Pulmonary artery endothelial cell (primary cell): ENCODE results near the gene ZNF837. TPM values are rescaled to one million over a fixed set of nuclear protein-coding genes. Genes with fewer than 3 reads are reported as not detected.
A peak's percentile ranks its signal among the peaks of the same experiment; 100 is the strongest.

ENCODE experiments used
- DNase-seq: peaks from one replicate; pipeline ENCODE4 v3.0.0-alpha.2; 2011; ENCODE audit warnings: low read depth, low spot score
- total RNA-seq: library from RNA; depleted of rRNA; stranded (reverse); fragments of >200 nt; gene quantifications from 2 replicates; pipeline ENCODE4 v1.2.3, GENCODE V29; 2014

The ZNF837 gene
- total RNA-seq, 1 donor from 2014 or later, result 1.8 TPM

DNA sequence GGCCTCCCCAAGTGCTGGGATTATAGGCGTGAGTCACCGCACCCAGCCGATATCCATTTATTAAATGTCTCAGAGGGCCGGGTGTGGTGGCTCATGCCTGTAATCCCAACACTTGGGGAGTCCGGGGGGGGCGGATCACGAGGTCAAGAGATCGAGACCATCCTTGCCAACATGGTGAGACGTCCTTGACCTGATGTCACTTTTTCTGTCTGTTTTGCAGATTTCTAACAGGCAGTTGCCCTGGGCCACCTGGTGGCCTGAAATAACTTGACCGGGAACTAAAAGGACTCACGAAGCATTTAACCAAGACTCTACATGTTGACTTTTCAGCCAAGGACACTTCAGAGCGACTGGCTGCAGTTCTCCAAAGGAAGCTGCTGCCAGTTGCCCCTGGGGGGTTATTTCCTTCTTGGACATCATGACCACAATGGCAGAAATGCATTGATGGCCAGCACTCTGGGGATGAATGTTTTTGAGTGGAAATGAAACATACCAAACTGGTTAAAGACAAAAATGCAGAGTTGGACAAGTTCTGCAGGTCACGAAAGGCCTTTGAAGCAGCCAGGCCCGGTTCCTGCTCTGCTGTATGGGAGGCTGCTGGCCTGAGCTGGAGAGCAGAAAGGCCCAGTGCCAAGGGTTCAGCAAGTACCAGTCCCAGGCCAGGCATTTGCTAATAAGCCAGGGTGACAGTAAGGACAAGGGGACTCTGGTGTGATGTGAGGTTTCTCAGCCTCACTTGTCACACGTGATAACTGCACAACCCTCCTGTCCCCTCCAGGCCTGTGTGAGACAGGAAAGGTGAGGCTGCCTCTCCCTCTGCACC, 8.3 kb downstream of the ZNF837 start:
- no peak for DNase-seq

DNA sequence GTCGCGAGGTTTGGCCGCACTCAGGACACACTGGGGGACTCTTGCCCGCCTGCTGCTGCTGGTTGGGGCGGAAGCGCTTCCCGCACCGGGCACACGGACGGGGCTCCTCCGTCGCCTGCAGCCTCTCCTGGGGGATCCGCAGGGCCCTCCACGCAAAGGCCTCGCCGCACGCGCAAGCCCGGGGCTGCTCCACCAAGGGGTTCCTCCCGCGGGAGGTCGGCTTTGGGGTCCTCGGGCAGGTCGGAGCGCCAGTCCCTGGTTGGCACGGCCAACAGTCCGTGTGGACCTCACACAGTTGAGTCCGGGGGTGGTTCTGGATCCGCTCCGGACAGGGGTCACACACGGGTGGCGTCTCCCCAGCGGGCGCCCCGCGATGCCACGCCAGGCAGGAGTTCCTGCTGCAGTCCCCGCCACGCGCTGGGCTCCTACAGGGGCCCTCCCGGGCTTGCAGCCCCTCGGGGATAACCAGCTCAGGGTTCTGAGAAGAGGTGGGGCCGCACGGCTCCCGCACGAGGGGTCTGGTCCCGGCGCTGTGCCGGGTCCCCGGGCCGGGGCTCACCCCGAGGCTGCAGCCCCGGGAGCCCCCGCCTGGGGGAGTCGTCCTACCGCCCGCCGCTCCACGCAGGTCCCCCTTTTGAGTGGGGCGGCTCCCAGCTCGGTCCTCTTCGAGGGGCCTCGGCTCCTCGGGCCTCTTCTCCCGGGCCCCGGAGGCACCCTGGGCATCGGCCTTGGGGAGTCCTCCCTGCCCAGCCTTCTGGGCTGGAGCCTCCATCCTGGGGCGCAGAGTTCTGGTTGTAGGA, 12.1 kb downstream of the ZNF837 start:
- no peak for DNase-seq

DNA sequence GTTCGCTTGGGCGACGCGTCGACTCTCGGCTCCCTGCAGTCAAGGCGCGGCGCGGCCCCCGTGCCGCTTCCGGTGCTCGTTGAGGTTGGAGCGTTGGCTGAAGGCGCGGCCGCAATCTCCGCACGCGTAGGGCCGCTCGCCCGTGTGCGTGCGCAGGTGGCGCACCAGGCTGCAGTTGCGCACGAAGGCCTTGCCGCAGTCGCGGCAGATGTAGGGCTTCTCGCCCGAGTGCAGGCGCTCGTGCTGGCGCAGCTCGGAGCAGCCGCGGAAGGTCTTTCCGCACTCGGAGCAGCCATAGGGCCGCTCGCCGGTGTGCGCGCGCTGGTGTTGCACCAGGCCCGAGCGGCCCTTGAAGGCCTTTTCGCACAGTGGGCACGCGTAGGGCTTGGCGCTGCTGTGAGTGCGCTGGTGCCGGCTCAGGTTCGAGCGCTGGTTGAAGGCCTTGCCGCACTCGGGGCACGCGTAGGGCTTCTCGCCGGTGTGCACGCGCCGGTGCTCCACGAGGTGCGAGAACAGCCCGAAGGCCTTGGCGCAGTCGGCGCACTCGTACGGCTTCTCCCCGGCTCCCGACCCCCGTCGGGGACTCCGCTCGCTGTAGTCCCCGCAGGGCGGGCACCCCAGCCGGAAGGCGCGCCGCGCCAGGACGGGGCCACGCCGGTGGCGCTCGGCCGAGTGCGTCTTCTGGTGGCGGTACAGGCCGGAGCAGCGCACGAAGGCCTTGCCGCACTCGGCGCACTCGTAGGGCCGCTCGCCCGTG, 13.0 kb downstream of the ZNF837 start:
- DNase-seq, result no peak

DNA sequence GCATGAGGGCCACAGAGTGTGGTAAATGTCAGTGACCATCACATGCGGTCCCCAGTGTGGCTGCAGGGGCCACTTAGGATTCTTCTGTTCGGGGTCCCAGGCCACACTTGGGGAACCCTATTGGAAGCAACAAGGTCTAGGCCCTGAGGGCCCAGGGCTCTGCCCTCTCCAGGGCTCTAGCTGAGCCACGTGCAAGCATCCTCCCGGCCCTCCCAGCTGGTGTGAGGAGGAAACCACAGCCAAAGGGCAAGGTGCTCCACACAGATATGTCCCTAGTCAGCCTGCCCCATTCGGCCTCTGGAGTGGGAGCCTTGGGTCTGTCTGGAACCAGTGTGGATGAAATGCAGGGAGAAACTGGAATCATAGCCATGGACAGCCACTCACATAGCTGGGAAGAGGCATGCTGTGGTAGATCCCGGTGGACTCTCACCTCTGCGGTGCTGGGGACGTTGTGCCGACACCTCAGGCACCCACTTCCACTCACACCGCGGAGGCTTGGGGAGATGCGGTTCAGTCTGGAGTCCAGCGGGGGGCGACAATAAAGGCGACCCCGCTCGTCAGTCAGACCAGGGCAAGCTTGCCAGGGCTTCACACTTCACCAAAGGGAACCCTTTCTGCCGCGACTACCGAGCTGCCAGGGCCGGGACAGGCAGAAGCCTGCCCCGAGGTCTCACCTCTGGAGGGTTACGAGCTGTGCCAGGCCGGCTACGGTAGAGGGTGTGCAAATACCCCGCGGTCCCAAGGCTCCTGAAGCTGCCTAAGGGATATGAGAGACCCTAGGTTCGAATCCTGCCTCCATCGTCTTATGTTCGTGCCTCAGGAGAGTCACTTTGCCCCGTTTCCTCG, 14.0 kb downstream of the ZNF837 start:
- DNase-seq, result no peak

DNA sequence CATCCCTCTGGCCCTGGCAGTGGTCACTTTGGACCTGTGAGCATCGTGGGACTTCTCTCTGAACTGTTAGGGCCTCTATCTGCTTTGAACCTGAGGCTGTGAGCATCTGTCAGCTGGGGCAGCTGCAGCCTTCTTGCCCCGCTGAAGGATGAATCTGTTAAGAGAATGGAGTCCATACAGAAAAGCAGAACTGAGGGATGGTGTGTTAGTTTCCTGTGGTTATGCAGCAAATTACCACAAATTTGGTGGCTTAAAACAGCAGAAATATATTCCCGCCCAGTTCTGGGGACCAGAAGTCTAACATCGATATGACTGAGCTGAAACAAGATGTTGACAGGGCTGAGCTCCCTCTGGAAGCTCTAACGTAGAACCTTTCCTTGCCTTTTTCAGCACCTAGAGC, 16.7 kb downstream of the ZNF837 start:
- no peak for DNase-seq

DNA sequence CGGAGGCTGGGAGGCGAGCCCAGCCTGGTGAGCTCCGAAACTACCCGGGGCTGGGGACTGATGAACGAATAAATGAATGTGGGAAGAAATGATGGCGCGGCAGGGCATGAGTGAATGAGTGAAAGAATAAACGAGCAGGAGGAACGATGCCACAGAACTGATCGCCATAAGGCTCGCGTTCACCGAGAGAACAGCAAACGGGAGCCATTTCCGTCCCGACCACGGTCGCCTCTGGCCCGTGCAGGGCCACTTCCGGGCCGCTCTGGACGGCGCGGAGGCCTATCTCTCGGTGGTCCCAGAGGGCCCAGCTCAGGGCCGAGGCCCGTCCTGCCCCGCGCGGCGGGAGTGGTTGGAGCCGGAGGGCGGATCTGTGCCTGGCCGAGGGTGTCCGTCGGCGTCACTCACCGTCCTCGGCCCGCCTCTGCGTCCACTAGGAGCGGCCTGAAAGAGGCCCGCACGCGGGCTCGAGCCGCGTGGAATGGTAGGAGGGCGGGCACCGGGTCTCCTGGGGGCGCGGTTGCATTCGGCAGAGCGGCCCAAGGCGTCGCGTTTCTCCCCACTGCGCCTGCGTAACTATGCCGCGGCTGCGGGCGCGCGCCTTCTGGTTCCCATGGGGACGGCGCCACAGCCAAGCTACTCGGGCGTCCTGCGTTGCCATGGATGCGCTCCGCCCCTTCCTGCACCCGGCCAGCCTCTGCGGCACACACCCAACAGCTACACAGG, 18.4 kb downstream of the ZNF837 start, which contains the start of gene ZNF497:
Gene ZNF497, minus strand, starts transcription at position 480 of the 723 bp plus-strand sequence. CDS start 5,116 bp downstream, outside the sequence.
- DNase-seq, result peak; percentile 83

DNA sequence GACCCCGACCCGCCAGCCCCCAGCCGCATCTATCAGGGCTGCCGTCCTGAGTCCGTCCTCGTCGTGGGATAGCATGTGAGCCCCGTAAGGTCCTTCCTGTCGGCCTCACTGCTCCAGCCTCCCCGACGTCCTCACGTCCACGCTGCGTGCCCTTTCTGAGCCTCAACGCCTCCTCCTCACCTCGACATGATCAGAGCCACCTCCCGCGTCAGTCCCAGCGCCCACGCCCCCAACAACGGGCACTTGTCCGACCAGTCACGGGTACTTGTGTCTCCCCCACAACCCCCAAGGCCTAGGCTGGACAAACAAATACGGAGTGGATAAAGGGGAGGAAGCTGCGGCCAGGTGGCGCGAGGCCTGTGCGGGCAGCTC, 18.9 kb downstream of the ZNF837 start:
- DNase-seq, result peak; percentile 19

DNA sequence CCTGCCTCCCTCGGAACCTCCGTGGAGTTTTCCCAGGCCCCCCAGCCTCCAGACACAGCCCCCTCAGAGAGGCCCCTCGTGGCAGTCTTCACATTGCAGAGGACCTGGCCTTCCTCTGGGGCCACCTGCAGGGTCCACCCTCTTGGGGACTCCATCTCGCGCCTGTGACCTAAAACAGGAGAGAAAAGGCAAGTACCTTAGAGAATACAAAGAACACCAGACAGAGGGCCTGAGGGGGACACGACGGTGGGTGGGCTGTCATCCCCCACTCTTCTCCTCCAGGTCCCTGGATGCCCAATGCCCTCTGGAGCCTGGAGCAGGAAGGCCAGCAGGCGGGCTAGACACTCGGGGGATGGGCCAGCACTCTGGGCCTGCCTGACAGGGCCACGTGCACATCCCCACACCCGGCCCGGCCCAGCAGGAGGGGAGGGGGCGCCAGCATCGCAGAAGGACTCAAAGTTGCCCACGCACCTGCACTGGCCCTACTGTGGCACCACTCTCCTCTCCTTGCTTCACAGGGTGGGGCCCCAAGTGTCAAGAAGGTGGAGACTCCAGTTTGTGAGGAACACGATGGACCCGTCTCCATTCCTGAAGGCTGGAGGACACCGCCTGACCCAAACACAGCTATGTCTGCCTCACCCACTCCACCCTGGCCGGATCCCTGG, 23.2 kb downstream of the ZNF837 start:
- DNase-seq, result no peak

DNA sequence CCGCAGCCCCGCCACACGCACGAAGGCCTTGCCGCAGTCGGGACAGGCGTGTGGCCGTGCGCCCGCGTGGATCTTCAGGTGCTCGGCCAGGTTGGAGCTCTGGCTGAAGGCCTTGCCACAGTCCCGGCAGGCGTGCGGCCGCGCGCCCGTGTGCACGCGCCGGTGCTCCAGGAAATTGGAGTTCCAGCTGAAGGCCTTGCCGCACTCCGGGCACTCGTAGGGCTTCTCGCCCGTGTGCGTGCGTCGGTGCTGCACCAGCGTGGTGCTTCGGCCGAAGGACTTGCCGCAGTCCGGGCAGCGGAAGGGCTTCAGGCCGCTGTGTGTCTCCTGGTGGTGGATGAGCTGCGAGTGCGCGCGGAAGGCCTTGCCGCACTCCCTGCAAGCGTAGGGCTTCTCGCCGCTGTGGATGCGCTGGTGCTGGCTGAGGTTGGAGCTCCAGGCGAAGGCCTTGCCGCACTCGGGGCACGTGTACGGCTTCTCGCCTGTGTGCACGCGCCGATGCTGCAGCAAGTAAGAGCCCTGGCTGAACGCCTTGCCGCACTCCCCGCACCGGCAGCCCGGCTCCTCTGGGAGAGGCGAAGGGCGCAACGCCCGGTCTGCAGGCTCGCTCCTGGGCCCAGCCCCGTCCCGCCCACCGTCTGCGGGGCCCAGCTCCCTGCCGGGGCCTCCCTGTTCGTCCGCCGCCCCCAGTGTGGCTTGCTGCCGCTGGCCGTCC, 23.9 kb downstream of the ZNF837 start:
- no peak for DNase-seq

DNA sequence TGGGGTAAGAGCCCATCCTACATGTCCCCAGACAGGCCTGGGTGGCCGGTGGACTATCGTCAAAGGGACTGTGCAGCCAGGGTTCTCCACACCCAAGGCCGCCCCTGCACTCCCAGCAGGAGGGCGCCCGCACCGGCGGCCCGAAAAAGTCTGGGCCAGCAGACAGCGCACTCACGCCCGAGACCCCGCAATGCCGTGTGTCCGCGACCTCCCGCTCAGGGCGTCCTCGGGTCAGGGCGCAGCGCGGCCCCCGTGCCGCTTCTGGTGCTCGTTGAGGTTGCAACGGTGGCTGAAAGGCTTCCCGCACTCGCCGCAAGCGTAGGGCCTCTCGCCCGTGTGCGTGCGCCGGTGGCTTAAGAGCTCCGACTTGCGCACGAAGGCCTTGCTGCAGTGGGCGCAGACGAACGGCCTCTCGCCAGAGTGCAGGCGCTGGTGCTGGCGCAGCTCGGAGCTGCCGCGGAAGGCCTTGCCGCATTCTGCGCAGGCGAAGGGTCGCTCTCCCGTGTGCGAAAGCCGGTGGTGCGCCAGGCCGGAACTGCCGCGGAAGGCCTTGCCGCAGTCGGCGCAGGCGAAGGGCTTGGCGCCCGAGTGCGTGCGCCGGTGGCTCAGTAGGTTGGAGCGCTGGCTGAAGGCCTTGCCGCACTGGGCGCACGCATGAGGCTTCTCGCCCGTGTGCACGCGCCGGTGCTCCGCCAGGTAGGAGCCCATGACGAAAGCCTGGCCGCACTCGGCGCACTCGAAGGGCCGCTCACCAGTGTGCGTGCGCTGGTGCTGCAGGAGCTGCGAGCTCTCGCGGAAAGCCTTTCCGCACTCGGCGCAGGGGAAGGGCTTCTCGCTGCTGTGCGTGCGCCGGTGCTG, 24.7 kb downstream of the ZNF837 start:
- no peak for DNase-seq

DNA sequence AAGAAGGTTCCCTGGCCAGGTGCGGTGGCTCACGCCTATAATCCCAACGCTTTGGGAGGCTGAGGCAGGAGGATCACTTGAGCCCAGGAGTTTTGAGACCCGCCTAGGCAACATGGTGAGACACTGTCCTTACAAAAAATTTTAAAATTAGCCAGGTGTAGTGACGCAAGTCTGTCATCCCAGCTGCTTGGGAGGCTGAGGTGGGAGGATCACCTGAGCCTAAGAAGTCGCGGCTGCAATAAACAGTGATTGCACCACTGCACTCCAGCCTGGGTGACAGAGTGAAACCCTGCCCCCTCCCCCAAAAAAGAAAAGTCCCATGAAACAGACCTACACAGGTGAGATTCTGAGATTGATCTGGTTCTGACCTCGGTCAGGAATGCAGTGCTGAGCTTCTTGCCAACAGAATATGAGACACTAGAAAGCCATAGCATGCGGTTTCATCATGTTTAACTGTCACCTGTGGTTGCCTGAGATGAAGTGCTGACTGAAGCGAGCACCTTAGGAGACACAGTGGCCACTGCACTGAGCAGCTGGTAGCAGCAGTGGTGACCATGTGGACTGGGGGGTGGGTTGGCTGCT, 25.5 kb downstream of the ZNF837 start:
- DNase-seq, result no peak

DNA sequence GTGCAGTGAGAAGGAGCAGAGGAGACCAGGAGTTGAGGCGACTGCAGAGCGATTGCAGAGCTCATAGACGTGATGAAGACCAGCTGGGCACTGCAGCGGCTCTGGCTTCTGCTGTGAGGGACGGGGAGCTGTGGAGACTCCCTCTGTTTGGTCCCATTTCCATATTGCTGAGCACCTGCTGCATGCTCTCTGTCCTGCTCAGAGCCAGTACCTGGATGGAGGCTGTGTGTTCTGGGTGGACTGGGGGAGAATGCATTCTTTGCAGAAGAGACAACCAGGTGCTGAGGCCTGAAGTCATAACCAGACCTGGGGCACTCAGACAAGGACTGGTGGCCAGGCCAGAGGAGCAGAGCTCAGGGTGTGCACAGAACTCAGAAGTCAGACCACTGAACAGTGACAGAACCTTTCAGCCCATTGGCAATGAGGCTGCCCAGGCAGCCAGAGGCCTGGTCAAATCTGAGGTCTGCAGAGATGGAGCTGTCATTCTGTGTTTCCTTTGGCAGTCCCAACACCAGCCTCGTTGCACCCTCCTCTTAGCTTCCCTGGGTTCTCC, 26.3 kb downstream of the ZNF837 start:
- no peak for DNase-seq

DNA sequence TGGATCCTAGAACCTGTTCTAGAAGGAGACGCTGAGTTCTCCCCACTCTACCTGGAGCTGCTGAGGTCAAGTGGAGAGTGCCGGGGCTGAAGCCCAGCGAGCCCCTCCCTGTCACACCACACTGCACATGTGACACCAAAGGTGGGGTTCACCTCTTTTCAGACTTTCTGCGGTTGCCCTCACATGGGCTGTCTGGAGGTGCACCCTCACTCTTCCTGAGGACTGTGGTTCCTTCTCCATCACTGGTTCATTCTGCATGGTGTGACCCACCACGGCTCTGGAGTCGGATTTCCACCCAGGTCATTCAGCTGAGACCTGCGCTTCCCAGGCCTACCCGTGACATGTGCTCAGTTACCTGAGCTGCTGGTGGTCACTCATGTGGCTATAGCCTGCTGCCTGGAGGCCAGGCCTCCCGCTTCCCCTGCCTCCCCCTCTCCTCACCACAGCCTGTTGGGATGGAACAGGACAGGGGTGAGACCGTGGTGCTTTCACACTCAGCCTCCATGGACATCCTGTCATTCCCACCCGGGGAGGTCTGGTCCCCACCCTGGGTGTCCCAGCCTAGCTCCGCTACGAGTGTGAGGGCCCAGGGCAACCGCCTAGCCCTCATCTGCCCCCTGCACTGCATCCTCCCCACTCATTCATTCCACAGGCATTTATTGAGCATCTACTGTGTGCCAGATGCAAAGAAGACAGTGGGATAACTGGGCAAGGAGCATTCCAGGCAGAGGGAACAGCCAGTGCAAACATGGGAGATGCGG, 26.9 kb downstream of the ZNF837 start:
- DNase-seq, result no peak

DNA sequence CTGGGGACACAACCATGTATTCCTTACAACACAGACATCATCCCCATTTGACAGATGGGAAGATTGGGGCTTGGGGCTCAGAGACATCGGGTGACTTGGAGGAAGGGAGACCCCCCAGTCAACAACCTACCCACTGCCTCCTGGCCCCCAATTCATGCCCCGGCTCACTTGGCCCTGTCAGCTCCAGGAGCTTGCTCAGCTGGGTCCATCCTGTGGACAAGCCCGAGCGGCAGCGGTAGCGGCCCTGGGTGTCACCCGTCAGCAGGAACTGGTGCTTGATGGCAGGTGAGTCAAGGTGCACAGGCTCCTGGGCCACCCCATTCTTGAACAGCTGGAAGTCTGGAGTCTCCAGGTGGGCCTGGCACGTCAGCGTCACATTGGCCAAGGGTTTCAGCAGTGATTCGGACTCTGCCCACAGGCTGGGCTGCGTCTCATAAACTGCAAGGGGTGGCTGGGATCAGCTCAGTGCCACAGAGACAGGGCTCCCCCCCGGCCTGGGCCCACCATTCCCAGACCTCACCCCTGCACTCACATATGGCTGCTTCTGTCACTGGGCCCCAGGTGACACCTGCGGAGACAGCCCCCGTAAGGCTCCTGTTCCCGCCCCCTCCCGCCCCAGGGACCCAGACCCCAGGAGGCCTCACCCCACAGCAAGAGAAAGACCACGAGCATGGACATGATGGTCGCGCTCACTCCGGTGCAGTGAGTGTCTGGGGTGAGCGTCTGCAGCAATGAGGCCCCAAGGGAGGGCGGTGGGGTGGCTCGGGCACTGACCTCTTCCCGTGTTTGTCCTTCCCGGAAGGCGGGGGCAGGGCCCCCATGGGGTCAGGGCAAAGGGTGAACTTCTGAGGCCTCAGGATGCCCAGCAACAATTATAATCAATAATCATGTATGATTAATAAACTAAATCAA, 27.8 kb downstream of the ZNF837 start, which contains the start of gene A1BG:
Gene A1BG, minus strand, starts transcription at position 733 of the 912 bp plus-strand sequence. Its CDS starts 55 bp downstream, at position 678.
- no peak for DNase-seq

DNA sequence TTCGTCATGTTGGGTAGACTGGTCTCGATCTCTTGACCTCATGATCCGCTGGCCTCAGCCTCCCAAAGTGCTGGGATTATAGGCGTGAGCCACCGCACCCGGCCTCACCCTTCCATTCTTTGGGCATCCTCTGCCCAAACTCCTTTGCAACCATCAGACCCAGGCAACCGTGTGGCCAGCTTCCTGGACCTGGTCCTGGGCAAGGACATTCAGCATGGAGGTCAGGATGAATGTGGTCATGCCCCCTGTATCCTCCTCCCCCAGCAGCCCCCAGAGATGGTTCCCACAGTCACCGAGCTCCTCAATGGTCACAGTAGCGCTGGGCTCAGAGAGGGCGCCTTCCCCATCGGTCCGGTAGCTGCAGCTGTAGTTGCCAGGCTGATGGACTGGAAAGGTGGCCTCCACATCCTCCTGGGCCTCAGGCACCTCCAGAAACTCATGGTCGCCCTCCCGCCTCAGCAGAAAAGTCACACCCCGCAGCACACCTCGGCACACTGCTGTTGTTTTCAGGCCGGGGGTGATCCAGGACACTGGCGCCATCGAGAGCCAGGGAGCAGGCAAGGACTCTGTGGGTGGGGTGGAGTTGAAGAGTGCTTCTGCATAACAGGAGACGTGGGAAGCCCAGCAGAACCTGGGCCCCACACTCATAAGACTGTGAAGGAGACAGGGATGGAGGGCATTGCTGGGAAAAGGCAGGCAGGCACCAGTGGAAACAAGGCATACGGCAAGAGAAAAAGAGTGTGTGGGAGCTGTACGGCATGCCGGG, 28.7 kb downstream of the ZNF837 start:
- DNase-seq, result no peak
